HEK293T (cell line): Measurements from ENCODE around the gene RHEB.

Source experiments
- CTCF ChIA-PET: fragments of 350-600 bp; formaldehyde crosslinking; extraction: SDS; loops from one replicate; lab custom pipeline; 2021; ENCODE audit warnings: antibody characterized with exemption, inconsistent platforms; lab: Yijun Ruan, JAX
- POLR2A ChIA-PET: fragments of 350-600 bp; formaldehyde crosslinking; extraction: SDS; loops from one replicate; lab custom pipeline; 2020; ENCODE audit warnings: antibody characterized with exemption, inconsistent platforms; lab: Yijun Ruan, JAX
- DNase-seq: peaks from one replicate; pipeline ENCODE4 v3.0.0; 2012; ENCODE audit warnings: mixed read lengths; ENCODE audit errors: extremely low spot score
- ARNT ChIP-seq: fragments of 450-650 bp; IDR thresholded peaks from 2 replicates; pipeline ENCODE4 v1.6.1; 2017; ENCODE audit warnings: mild to moderate bottlenecking
- BHLHE40 ChIP-seq: fragments of 450-650 bp; IDR thresholded peaks from 2 replicates; pipeline ENCODE4 v1.6.1; 2016; ENCODE audit warnings: mild to moderate bottlenecking, moderate library complexity, borderline replicate concordance
- CTBP1 ChIP-seq: fragments of 450-650 bp; IDR thresholded peaks from 2 replicates; pipeline ENCODE4 v1.6.1; 2016; ENCODE audit warnings: borderline replicate concordance
- ELF4 ChIP-seq: fragments of 450-650 bp; IDR thresholded peaks from 2 replicates; pipeline ENCODE4 v1.6.1; 2017; ENCODE audit warnings: antibody characterized with exemption
- FOXA1 ChIP-seq: fragments of 450-650 bp; IDR thresholded peaks from 2 replicates; pipeline ENCODE4 v1.6.1; 2016; ENCODE audit warnings: mild to moderate bottlenecking
- FOXK2 ChIP-seq: fragments of 450-650 bp; IDR thresholded peaks from 2 replicates; pipeline ENCODE4 v1.6.1; 2016; ENCODE audit warnings: mild to moderate bottlenecking
- FOXM1 ChIP-seq: fragments of 450-650 bp; IDR thresholded peaks from 2 replicates; pipeline ENCODE4 v1.6.1; 2017; ENCODE audit warnings: mild to moderate bottlenecking, borderline replicate concordance
- HDGF ChIP-seq: fragments of 450-650 bp; IDR thresholded peaks from 2 replicates; pipeline ENCODE4 v1.6.1; 2017; ENCODE audit warnings: antibody characterized with exemption, borderline replicate concordance
- L3MBTL2 ChIP-seq: fragments of 450-650 bp; conservative IDR thresholded peaks from 2 replicates; pipeline ENCODE4 v1.6.1; 2016; ENCODE audit warnings: mild to moderate bottlenecking
- LEF1 ChIP-seq: fragments of 450-650 bp; IDR thresholded peaks from 2 replicates; pipeline ENCODE4 v1.6.1; 2017; ENCODE audit warnings: mild to moderate bottlenecking, borderline replicate concordance
- NFRKB ChIP-seq: fragments of 450-650 bp; IDR thresholded peaks from 2 replicates; pipeline ENCODE4 v1.6.1; 2016; ENCODE audit warnings: mild to moderate bottlenecking, moderate library complexity
- SP1 ChIP-seq: fragments of 450-650 bp; IDR thresholded peaks from 2 replicates; pipeline ENCODE4 v1.6.1; 2017
- SUZ12 ChIP-seq: fragments of 450-650 bp; IDR thresholded peaks from 2 replicates; pipeline ENCODE4 v1.6.1; 2016; ENCODE audit warnings: mild to moderate bottlenecking
- TARDBP ChIP-seq: fragments of 450-650 bp; IDR thresholded peaks from 2 replicates; pipeline ENCODE4 v1.6.1; 2016
- ZNF384 ChIP-seq: fragments of 450-650 bp; IDR thresholded peaks from 2 replicates; pipeline ENCODE4 v1.6.1; 2016
- TF ChIP-seq, protein P1 (sequence below): fragments of 450-650 bp; IDR thresholded peaks from 2 replicates; pipeline ENCODE4 v1.6.1; 2016

RHEB gene

DNA sequence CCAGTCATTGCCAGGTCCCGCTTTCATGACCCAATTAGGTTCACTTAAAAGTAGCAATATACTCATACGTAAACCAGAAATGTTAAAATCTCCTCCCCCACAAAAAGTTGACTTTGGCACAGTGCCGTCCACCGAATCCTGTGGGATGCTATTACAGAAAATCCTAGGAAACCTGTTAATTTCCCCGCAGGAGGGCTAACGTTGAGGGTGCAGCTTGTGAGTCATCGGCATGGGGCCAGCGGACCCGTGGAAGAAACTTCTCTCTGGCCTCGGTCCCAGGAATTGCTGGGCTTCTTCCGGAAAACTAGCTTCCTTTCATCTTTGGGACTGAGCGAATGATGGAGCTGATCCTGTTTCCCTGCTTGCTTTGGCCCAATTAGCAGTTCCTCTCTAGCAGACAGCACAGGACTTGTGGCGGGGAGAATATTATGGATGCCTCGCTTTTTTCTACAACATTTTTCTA lies 93.2 kb downstream of the RHEB start:
- ChIA-PET POLR2A (interaction anchor here (1.5 kb wide), 1 partner anchor 21 kb away, joined by 4 read pairs; no protein-coding TSS in a partner anchor), CTCF (interaction anchor here (0.7 to 1.6 kb wide), 3 partner anchors 26 to 333 kb away, joined by 4 to 5 read pairs (median 4); no protein-coding TSS in a partner anchor)
- no peak for TF ChIP-seq ELF4
- TF ChIP-seq, protein P1, sequence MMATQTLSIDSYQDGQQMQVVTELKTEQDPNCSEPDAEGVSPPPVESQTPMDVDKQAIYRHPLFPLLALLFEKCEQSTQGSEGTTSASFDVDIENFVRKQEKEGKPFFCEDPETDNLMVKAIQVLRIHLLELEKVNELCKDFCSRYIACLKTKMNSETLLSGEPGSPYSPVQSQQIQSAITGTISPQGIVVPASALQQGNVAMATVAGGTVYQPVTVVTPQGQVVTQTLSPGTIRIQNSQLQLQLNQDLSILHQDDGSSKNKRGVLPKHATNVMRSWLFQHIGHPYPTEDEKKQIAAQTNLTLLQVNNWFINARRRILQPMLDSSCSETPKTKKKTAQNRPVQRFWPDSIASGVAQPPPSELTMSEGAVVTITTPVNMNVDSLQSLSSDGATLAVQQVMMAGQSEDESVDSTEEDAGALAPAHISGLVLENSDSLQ, result no peak
- no peak for TF ChIP-seq ARNT
- no peak for TF ChIP-seq NFRKB
- TF ChIP-seq FOXM1, result no peak
- no peak for TF ChIP-seq FOXK2
- TF ChIP-seq ZNF384, result no peak
- TF ChIP-seq BHLHE40, result no peak
- TF ChIP-seq LEF1, result no peak
- no peak for TF ChIP-seq SP1
- TF ChIP-seq CTBP1, result no peak
- DNase-seq, result peak; percentile 63

DNA sequence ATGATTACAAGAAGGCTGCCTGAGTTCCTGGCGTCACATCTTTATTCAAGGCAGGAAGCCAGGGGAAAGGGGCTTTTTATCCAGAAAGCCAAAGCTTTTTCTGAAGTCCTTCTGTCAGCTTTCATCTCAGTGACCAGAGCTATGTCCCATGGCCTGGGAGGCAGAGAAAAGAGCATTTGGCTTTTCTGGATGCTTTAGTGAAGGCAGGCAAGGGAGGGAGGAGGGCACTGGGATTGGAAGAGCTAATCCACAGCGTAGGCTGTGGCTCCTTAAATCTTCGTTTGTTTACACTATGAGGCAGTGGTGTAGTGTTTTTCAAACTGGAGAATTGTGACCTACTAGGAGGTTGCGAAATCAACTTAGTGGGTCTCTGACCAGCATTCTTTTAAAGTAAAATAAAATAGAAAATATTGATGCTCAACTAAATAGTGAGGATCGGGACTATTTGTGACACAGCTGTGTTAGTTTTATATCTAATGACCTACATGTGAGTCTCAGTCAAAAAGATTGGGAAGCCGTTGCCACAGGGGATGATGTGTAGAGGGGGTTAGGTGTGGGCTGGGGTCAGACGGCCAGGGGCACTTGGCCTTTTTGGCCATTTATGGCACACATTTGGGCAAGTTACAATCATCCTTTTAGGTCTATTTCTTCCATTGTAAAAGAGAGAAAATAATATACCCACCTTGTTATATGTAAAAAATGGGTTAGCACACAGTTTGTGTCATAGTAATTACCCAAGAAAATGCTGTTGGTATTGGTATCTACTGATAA lies 93.8 kb downstream of the RHEB start:
- POLR2A ChIA-PET, result interaction anchor here (1.5 kb wide), 1 partner anchor 22 kb away, joined by 4 read pairs; no protein-coding TSS in a partner anchor
- no peak for TF ChIP-seq ZNF384
- no peak for TF ChIP-seq ELF4
- TF ChIP-seq CTBP1, result no peak
- no peak for TF ChIP-seq HDGF
- no peak for TF ChIP-seq NFRKB
- no peak for TF ChIP-seq FOXK2
- no peak for TF ChIP-seq FOXA1
- TF ChIP-seq BHLHE40, result no peak
- TF ChIP-seq SUZ12, result no peak
- TF ChIP-seq FOXM1, result no peak
- TF ChIP-seq TARDBP, result no peak
- TF ChIP-seq ARNT, result no peak
- TF ChIP-seq, protein P1, result no peak
- TF ChIP-seq L3MBTL2, result no peak
- no peak for TF ChIP-seq SP1
- TF ChIP-seq LEF1, result no peak
- no peak for DNase-seq
- CTCF ChIA-PET, result interaction anchor here (0.7 to 1.6 kb wide), 3 partner anchors 27 to 333 kb away, joined by 4 to 5 read pairs (median 4); no protein-coding TSS in a partner anchor

GRCh38 chr7:151424799-151425198 lies 94.9 kb downstream of the RHEB start:
- DNase-seq, result no peak
- TF ChIP-seq, protein P1, result no peak
- TF ChIP-seq FOXK2 (no peak), FOXA1 (no peak), SP1 (no peak), NFRKB (no peak), ZNF384 (no peak), BHLHE40 (no peak), CTBP1 (no peak), HDGF (no peak), L3MBTL2 (no peak), ELF4 (no peak), TARDBP (no peak), SUZ12 (no peak), LEF1 (no peak), FOXM1 (no peak), ARNT (no peak)
- CTCF ChIA-PET, result no interaction called here
- POLR2A ChIA-PET, result no interaction called here

- no peak for TF ChIP-seq FOXA1
- TF ChIP-seq ARNT, result no peak
- TF ChIP-seq, protein P1, result no peak
- no peak for TF ChIP-seq BHLHE40
- TF ChIP-seq SUZ12, result no peak
- TF ChIP-seq HDGF, result no peak
- no peak for TF ChIP-seq LEF1
- TF ChIP-seq L3MBTL2, result no peak
- TF ChIP-seq CTBP1, result no peak
- TF ChIP-seq SP1, result no peak
- no peak for TF ChIP-seq FOXK2
- no peak for TF ChIP-seq ELF4
- no peak for TF ChIP-seq TARDBP
- no peak for TF ChIP-seq FOXM1
- TF ChIP-seq NFRKB, result no peak
- ChIA-PET POLR2A (no interaction called here), CTCF (no interaction called here)
- no peak for DNase-seq
Observed at GRCh38 chr7:151423936-151424335, 95.8 kb downstream of the RHEB start.

- no peak for TF ChIP-seq L3MBTL2
- no peak for TF ChIP-seq HDGF
- no peak for TF ChIP-seq SUZ12
- TF ChIP-seq, protein P1, result no peak
- TF ChIP-seq TARDBP, result no peak
- TF ChIP-seq SP1, result no peak
- TF ChIP-seq ARNT, result no peak
- no peak for TF ChIP-seq FOXM1
- no peak for TF ChIP-seq LEF1
- TF ChIP-seq FOXA1, result no peak
- TF ChIP-seq BHLHE40, result no peak
- TF ChIP-seq FOXK2, result no peak
- TF ChIP-seq ELF4, result no peak
- no peak for TF ChIP-seq ZNF384
- TF ChIP-seq CTBP1, result no peak
- ChIA-PET CTCF (interaction anchor here (0.9 kb wide), 1 partner anchor 371 kb away, joined by 3 read pairs; no protein-coding TSS in a partner anchor), POLR2A (no interaction called here)
- DNase-seq, result no peak
Observed at GRCh38 chr7:151423226-151423625, 96.5 kb downstream of the RHEB start.
